MM.1S (cell line): ENCODE results near the gene WWTR1.

Source experiments
- CTCF ChIP-seq: fragments of 300-600 bp; sonication (generic); IDR thresholded peaks from 2 replicates; pipeline ENCODE4 v1.5.1; 2016; ENCODE audit warnings: antibody characterized with exemption, low read length, mixed read lengths
- EZH2 ChIP-seq: fragments of 300-600 bp; sonication (generic); optimal IDR thresholded peaks from 2 replicates; pipeline ENCODE3; 2017; ENCODE audit warnings: low read depth, mild to moderate bottlenecking, antibody characterized with exemption, low read length, mixed read lengths

GRCh38 chr3:149705416-149705815 lies 47.6 kb upstream of the WWTR1 start:
- no peak for TF ChIP-seq CTCF
- no peak for TF ChIP-seq EZH2
